Measurements from ENCODE around the gene DNM1. TPM values are rescaled to one million over a fixed set of nuclear protein-coding genes. Genes with fewer than 3 reads are reported as not detected.
A peak's percentile ranks its signal among the peaks of the same experiment; 100 is the strongest.
"Not testable (repeated sequence)": the region's sequence is repeated elsewhere in the genome, so short reads cannot be mapped to it uniquely, and the experiment has no call there.

Gene DNM1
- total and polyA plus RNA-seq, 12 donors = 2.1 to 13.7 (median 3.9) TPM

DNA sequence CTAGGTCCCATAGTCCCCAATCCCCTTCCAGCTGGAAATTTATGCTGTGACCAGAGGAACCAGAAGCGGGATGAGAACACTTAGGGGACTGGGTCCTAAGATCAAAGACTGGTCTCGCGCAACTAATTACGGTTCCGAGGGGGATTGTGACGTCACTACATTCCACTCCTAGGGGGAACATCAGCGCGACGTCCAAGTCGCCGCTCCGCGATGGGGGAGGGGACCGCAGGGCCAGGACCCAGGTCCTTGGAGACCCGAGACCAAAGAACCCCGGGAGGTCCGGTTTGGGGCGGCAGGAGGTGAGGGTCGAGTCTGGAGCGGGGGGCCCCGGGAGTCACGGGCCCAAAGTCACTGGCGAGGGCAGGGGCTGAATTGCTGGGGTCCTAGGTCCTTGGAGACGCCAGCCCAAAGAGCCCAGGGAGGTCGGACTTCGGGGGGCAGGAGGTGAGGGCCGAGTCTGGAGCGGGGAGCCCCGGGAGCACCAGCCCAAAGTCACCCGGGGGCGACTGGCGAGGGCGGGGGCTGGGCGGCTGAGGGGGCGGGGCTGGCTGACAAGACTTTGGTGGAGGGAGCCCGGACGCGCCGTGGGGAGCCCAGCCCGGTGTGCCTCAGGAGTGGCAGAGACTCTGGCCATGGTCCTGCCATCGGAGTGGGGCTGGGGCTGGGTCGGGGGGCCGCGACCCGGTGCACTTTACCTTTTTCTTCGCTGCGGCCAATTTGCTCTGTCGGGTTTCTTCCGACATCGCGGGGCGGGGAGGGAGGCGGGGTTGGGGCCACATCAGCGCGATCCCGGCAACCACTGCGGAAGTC, 72.2 kb downstream of the DNM1 start, which contains the start of gene GOLGA2:
TSS of gene GOLGA2 (minus strand) at position 810 of the 810 bp plus-strand sequence. CDS start at position 779, 31 bp downstream.
- DNase-seq (peak in 1 of 2 donors; percentile 50), ATAC-seq (peak; percentile 59 to 80 (median 68))
- TF ChIP-seq, protein P1, sequence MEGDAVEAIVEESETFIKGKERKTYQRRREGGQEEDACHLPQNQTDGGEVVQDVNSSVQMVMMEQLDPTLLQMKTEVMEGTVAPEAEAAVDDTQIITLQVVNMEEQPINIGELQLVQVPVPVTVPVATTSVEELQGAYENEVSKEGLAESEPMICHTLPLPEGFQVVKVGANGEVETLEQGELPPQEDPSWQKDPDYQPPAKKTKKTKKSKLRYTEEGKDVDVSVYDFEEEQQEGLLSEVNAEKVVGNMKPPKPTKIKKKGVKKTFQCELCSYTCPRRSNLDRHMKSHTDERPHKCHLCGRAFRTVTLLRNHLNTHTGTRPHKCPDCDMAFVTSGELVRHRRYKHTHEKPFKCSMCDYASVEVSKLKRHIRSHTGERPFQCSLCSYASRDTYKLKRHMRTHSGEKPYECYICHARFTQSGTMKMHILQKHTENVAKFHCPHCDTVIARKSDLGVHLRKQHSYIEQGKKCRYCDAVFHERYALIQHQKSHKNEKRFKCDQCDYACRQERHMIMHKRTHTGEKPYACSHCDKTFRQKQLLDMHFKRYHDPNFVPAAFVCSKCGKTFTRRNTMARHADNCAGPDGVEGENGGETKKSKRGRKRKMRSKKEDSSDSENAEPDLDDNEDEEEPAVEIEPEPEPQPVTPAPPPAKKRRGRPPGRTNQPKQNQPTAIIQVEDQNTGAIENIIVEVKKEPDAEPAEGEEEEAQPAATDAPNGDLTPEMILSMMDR (IDR thresholded peaks at IDR 0.05) = no peak
- Histone ChIP-seq H3K4me3 (peak within 1 kb of the TSS; percentile 76 to 96 (median 90)), H3K36me3 (peaks cover 0 to 35% (median 16%) of the 10 kb centered on the region in 9 donors), H3K27ac (peak within 1 kb of the TSS; percentile 10 to 96 (median 94)), H3K9me3 (no peaks in the 10 kb centered on the region), H3K27me3 (no peaks in the 10 kb centered on the region), H3K4me1 (peaks cover 3 to 56% (median 29%) of the 10 kb centered on the region in 9 donors)
- intact Hi-C loops (cut with DNase I) = loop anchor here in 3 of 10 donors (5.0 kb wide), 1 partner anchor 47 kb away; the partner anchor contains the start of genes COQ4 (in 3 of the 3) and TRUB2 (in 3 of the 3)
- 1% methylated on average over 55 to 57 of the region's 57 CpGs for WGBS, 2 donors

- Histone ChIP-seq H3K4me1 (peaks cover 3 to 56% (median 29%) of the 10 kb centered on the region in 9 donors), H3K4me3 (peak within 1 kb of the TSS; percentile 76 to 96 (median 90)), H3K9me3 (no peaks in the 10 kb centered on the region), H3K27me3 (no peaks in the 10 kb centered on the region), H3K36me3 (peaks cover 0 to 28% (median 11%) of the 10 kb centered on the region in 9 donors), H3K27ac (peak within 1 kb of the TSS; percentile 10 to 96 (median 94))
- intact Hi-C loops (cut with DNase I) = loop anchor here in 3 of 10 donors (5.0 kb wide), 1 partner anchor 46 kb away; the partner anchor contains the start of genes COQ4 (in 3 of the 3) and TRUB2 (in 3 of the 3)
- 0 to 1% methylated on average over 33 to 38 of the region's 38 CpGs for WGBS, 2 donors
- TF ChIP-seq, protein P1 (IDR thresholded peaks at IDR 0.05) = no peak
- peak; percentile 97 to 98 (median 98) for ATAC-seq
- peak; percentile 100 for DNase-seq
Measured at GRCh38 chr9:128276008-128276573, 72.9 kb downstream of the DNM1 start, which contains the start of gene SWI5. SWI5 (plus strand) TSS chr9:128276276.

- peak; percentile 5 to 34 (median 17) for ATAC-seq
- peak; percentile 22 to 46 for DNase-seq
- intact Hi-C loops (cut with DNase I) = loop anchor here in 3 of 10 donors (5.0 kb wide), 1 partner anchor 46 kb away; the partner anchor contains the start of genes COQ4 (in 3 of the 3) and TRUB2 (in 3 of the 3)
- Histone ChIP-seq H3K36me3 (peaks cover 0 to 22% (median 10%) of the 10 kb centered on the region in 9 donors), H3K27ac (peak overlapping the region in 9 of 10 donors; percentile 70 to 96 (median 93)), H3K4me1 (peaks cover 3 to 56% (median 29%) of the 10 kb centered on the region in 9 donors), H3K27me3 (no peaks in the 10 kb centered on the region), H3K9me3 (no peaks in the 10 kb centered on the region), H3K4me3 (peak overlapping the region; percentile 33 to 96 (median 88))
- TF ChIP-seq, protein P1 (IDR thresholded peaks at IDR 0.05) = no peak
- WGBS, 2 donors = 7% methylated on average over 23 of the region's 23 CpGs
Measured at GRCh38 chr9:128276574-128277270, 73.5 kb downstream of the DNM1 start.

DNA sequence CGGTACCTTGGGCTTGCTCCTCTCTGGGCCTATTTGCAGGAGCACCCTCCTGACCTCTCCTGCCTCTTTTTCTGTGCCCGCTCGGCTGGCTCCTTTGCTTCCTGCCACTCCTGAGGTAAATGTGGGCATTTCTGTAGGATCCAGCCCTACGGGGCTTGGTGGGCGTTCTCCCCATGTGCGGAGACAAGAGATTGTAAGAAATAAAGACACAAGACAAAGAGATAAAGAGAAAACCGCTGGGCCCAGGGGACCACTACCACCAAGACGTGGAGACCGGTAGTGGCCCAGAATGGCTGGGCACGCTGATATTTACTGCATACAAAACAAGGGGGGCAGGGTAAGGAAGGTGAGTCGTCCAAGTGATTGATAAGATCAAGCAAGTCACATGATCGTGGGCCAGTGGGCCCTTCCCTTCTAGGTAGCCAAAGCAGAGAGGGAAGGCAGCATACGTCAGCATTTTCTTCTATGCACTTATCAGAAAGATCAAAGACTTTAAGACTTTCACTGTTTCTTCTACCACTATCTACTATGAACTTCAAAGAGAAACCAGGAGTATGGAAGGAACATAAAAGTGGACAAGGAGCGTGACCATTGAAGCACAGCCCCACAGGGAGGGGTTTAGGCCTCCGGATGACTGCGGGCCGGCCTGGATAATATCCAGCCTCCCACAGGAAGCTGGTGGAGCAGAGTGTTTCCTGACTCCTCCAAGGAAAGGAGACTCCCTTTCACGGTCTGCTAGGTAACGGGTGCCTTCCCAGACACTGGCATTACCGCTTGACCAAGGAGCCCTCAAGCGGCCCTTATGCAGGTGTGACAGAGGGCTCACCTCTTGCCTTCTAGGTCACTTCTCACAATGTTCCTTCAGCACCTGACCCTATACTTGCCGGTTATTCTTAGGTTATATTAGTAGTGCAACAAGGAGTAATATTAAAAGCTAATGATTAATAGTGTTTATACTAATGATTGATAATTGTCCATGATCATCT, 76.2 kb downstream of the DNM1 start:
- peaks cover 3 to 44% (median 24%) of the 10 kb centered on the region in 9 donors for H3K4me1 ChIP-seq
- H3K27me3 ChIP-seq, H3K36me3 ChIP-seq, ATAC-seq, H3K9me3 ChIP-seq: not testable (repeated sequence)
- H3K4me3 ChIP-seq = peak overlapping the region in 3 of 10 donors; percentile 10 to 30 (median 15)
- WGBS, 2 donors = 60 to 67% methylated on average over 22 of the region's 22 CpGs
- DNase-seq = peak; percentile 30 to 45
- intact Hi-C loops (cut with DNase I) = loop anchor here in 3 of 10 donors (5.0 kb wide), 1 partner anchor 43 kb away; the partner anchor contains the start of genes COQ4 (in 3 of the 3) and TRUB2 (in 3 of the 3)
- peak overlapping the region in 8 of 10 donors; percentile 8 to 77 (median 44) for H3K27ac ChIP-seq

All from heart right ventricle (tissue), 16 donors.